KG1 (cell line): ENCODE measurements around the gene DYDC2.

Source experiments
- DNase-seq: peaks from one replicate; lab custom pipeline; 2025; lab: John Stamatoyannopoulos, UW

The DYDC2 gene

GRCh38 chr10:80372675-80373074, 16.1 kb downstream of the DYDC2 start:
- DNase-seq = no peak

DNA sequence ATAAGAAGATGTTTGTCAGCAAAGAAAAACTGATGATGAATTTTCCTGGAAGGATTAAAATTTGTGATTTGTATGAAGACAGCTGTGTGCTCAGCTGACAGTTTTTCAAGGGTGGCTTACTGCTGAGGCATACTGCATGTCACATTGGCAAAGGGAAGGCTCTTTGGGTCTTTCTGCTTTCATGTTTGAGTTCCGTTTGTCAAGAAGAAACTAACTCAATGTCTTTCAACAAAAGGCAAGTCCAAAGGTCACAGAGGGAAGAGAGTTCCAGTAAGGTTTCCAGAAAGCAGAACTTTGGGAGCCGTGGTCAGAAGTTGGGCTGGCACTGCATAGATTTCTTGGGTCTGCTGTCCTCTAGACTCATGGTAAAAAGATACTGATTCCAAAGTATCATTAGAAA, 16.9 kb downstream of the DYDC2 start:
- no peak for DNase-seq

- DNase-seq = no peak
Observed at GRCh38 chr10:80379701-80380100, 23.1 kb downstream of the DYDC2 start.

GRCh38 chr10:80380185-80380584, 23.6 kb downstream of the DYDC2 start:
- no peak for DNase-seq

DNA sequence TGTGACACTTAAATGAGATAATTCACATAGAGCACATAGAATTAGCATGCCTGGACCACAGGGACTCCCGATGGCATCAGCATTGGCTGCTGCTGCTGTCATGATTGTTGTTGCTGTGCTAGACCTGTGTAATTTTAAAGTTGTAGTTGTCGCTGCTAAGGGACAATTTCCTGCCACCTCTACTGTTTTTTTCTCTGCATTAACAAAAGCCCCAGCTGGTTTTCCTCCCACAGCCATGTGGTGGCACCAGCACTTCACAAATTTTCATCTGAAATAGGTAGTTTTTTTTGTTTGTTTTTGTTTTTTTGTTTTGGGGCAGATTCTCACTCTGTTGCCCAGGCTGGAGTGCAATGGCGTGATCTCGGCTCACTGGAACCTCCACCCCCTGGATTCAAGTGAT, 26.4 kb downstream of the DYDC2 start:
- DNase-seq = peak; percentile 17

DNA sequence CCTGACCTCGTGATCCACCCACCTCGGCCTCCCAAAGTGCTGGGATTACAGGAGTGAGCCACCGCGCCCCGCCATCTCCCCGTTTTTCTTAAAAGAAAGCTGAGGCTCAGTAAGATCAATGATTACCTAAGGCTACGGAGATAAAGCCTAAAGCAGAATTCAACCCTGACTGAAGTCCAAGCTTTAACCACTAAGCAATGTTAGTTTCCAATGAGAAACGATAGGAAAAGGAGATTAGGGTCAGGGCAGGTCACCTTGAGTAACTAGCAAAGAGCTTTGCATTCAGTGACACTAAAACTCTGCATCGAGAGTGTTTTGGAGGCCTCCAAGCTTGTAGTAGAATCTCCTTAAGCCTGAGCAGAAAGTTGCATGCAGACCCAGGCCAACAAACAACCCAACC, 34.2 kb downstream of the DYDC2 start:
- DNase-seq = no peak

DNA sequence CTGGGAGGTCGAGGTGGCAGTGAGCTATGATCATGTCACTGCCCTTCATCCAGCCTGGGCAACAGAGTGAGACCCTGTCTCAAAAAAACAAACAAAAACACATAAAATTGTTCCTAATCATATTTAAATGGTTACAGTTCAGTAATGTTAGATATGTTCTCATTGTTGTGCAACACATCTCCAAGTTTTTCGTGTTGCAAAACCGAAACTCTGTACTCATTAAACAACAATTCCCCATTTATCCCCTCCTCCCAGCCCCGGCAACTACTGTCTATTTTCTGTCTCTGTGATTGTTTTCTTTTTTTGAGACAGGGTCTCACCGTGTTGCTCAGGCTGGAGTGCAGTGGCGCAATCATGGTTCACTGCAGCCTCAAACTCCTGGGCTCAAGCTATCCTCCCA, 35.7 kb downstream of the DYDC2 start:
- no peak for DNase-seq

- DNase-seq = no peak
Observed at GRCh38 chr10:80394358-80394916, 37.9 kb downstream of the DYDC2 start.

GRCh38 chr10:80397014-80397413, 40.4 kb downstream of the DYDC2 start:
- no peak for DNase-seq

DNA sequence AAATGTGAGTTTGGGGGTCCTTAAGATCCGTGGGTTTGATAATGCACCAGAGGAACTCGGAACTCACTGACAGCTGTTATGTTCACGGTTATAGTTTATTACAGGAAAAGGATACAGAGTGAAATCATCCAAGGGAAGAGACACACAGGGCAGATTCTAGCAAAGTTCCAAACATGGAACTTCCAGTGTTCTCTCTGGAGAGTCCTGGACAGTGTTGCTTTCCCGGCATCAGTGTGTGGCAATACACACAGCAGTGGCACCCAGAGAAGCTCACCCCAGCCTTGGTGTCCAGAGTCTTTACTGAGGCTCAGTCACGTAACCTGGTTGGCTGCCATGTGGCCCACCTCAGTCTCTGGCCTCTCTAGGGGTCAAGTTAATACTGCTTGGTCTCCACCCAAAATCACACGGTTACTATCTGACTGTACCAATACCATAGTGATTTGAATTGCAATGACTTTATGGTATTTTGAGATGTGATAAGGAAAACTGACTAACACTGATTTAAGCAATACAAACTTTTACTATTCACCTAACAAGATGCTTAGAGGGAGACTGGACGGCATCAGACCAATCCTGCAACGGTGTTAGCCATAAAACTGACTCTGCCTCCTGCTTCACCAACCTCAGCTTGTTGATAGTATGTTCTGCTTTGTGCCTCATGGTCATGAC, 43.7 kb downstream of the DYDC2 start:
- no peak for DNase-seq

- DNase-seq = no peak
Observed at GRCh38 chr10:80405035-80405434, 48.5 kb downstream of the DYDC2 start.

- DNase-seq = no peak
Observed at GRCh38 chr10:80405626-80406025, 49.0 kb downstream of the DYDC2 start.

- no peak for DNase-seq
Observed at GRCh38 chr10:80406204-80406603, 49.6 kb downstream of the DYDC2 start.

DNA sequence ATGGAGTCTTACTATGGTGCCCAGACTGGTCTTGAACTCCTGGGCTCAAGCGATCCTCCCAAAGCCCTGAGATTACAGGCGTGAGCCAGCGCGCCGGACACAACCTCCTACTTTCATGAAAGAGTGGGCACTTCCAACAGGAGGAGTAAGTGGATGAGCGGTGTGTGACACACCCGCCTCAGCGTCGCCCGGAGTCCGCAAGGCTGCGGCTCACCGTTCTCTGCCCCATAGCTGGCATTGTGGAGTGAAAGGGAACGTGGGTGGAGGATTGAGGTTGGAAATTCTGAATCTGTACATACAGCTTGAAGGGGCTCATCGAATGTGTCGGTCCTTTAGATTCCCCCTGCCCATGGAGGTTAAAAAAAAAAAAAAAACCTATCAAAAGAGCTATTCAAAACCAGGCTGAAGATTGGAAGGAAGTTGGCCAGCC, 51.2 kb downstream of the DYDC2 start:
- DNase-seq = no peak

DNA sequence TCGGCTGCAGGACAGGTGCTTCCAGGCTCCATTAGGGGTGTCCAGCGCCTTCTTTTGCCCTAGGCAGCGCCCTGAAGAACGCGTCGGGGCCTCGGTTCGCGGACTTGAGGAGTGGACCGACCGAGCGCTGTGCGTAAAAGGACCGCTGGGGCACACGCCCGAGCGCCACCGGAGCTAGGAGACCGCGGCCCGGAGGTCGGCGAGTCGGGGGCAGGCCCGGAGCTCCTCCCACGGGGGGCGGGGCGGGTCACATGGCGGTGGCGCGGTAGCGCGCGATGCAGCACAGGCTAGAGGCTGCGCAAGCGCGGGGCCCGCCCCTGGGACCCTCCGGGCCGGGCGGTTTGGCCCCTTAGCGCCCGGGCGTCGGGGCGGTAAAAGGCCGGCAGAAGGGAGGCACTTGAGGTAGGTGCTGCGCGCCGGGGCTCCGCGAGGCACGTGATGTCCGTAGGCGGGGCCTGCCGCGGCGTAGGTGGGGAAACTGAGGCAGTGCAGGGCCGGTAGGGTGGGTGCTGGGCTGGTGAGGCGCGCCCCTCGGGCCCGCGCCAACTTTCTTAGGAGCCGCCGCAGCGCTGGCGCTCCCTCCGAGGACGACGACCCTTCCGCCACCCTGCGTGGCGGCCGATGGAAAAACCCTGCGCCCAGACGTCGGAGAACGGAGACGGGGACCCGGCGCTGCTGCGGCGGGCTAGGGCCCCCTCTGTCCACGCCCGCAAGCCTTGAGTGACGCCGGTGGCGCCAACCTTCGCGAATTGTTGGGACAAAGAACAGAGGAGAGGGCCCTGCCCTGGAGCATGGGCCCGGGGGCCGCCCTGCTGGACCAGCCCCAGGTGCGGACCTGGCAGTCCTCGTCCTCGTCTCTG, 51.9 kb downstream of the DYDC2 start, which contains the start of gene PRXL2A:
TSS of gene PRXL2A (plus strand) at position 310 of the 860 bp plus-strand sequence. CDS start 11,917 bp downstream, outside the sequence.
- DNase-seq = peak; percentile 71

GRCh38 chr10:80409121-80409520, 52.5 kb downstream of the DYDC2 start:
- no peak for DNase-seq

DNA sequence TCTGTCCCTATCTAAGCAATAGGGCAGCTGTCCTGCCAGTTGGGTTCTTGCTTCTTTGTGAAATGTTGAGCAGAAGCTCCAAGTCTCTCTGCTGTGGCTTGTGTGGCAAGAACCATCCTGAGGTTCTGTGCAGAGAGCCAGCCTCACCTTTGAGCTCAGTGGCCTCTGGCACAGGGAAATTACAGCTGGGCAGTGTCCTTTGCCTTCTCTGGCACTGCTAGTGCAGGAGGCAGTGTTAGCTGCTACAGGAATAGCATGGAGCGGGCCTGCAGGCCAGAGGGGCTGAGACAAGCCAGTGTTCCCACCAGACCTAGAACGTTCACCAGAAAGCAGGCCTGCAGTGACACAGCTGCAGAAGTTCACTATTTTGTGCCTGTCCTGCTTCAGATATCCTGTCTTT, 53.5 kb downstream of the DYDC2 start:
- DNase-seq = no peak

DNA sequence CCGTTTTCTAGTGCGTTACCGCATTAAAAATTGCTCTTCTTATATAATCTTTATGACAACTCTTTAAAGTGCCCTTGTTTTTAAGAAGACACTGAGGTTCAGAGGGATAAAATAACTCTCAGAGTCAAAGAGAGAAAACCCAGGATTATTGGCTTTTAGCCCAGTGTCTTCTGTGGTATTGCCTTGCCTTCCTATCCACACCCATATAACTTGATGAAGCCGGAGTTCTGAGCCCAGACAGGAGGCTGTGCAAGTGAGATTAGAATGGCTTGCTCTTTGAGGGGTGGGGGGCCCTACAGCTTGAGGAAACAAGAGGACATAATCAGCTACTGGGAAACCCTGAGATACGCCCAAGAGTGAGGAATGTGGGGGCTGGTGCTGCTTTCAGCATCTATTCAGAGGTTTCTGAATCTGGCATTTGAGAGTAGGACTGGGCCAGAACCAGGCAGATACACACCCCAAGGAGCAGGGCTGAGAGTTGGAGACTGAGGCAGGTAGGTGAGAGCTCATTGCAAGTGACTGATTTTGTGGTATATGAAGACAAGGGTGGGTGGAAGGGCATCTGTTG, 54.1 kb downstream of the DYDC2 start:
- DNase-seq = no peak

DNA sequence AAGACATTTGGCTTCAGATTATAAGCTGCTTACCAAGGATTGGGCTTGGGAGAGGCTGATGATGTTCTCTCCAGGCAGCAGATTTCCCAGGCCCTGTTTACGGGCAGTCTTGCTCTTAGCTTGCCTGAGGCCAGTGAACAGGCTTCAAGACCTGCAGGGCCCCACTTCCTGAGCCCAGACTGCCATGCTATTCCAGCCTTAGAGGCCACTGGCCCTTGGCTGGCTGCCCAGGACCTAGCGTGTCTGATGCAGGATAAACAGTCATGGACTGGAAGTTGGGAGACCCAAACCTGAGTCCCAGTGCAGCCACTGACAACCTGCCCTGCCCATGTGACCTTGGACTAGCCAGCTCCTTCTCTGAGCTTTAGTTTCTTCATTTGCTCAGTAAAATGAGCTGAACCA, 54.7 kb downstream of the DYDC2 start:
- no peak for DNase-seq

GRCh38 chr10:80411681-80412220, 55.2 kb downstream of the DYDC2 start:
- no peak for DNase-seq

DNA sequence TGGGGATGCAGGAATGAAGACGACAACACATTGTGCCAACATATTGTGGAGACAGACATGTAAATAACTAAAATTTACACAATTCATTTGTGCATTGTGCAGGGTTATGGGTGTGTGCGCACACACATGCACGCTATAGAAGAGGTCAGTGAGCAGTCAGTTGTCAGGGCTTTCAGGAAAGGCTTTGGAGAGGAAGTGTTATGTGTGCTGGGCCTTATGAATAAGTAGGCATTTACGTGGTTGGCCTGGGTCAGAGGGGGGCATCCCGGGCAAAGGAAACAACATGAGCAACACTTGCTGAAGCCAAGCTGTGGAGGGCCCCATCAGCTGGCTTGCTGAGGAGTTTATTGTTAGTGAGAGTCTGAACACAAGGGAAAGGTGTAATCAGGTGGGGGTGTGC, 55.9 kb downstream of the DYDC2 start:
- no peak for DNase-seq

DNA sequence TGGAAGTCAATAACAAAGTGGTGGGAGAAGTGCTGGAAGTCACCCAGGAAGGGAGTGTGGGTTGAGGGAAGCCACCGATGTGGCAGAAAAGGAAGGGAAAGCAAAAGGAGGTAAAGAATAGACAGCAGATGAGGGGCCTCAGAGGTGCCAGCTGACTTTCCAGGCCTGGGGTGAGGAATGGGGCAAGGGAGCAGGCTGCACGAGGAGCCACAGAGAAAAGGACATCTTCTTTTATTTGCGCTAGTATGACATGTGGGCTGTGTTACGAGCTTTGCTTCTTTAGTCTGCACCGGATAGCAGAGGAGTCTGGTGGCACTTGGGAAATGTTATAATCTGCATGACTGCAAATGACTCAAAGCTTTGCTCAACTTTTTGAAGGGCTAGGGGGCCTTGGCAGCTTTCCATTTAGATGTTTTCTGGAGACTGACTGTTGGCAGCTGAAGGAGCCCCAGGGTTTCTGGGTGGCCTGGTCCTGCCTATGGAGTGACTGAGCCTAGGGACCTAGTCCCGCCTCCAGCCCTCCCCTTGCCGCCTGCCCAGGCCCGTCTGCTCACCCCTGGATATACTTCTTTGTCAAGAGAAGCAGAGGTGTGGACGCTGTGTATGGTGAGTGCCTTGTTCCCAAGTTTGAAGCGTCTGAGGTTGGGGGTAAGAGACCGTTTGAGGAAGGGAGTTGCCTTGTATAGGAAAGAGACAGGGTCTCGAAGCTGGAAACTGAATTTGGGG, 56.9 kb downstream of the DYDC2 start:
- DNase-seq = no peak
